GM23338 (cell line): ENCODE measurements around the gene SLX4IP. TPM values are rescaled to one million over a fixed set of nuclear protein-coding genes. Genes with fewer than 3 reads are reported as not detected.

ENCODE experiments used
- ATAC-seq: fragments of 200-7000 bp; cut with Tn5 transposase; 3 replicates; pipeline ENCODE4 v1.9.1; 2020
- DNase-seq: peaks from one replicate; pipeline ENCODE4 v3.0.0-alpha.2; 2015; ENCODE audit warnings: low spot score
- H2AFZ ChIP-seq: fragments of 200-600 bp; sonication (generic); 2 replicates; pipeline ENCODE4 v1.8.0; 2016; ENCODE audit warnings: antibody characterized with exemption, mild to moderate bottlenecking, moderate library complexity
- H3F3A ChIP-seq: fragments of 200-600 bp; sonication (generic); replicated peaks from 2 replicates; pipeline ENCODE4 v1.8.0; 2017; ENCODE audit warnings: antibody characterized with exemption, mixed run types, low read depth
- H3K27ac ChIP-seq: fragments of 200-600 bp; sonication (generic); 2 replicates; pipeline ENCODE4 v1.6.1; 2016; ENCODE audit warnings: low read depth
- H3K27me3 ChIP-seq: fragments of 200-600 bp; sonication (generic); 2 replicates; pipeline ENCODE4 v1.8.0; 2016; ENCODE audit warnings: mild to moderate bottlenecking, mixed run types, moderate library complexity; ENCODE audit not compliant: insufficient read depth
- H3K36me3 ChIP-seq: fragments of 200-600 bp; sonication (generic); 2 replicates; pipeline ENCODE4 v1.8.0; 2016; ENCODE audit warnings: mild to moderate bottlenecking; ENCODE audit not compliant: insufficient read depth
- H3K4me1 ChIP-seq: fragments of 200-600 bp; sonication (generic); 2 replicates; pipeline ENCODE4 v1.8.0; 2016; ENCODE audit warnings: mild to moderate bottlenecking, moderate library complexity; ENCODE audit not compliant: insufficient read depth
- H3K4me2 ChIP-seq: fragments of 200-600 bp; sonication (generic); 2 replicates; pipeline ENCODE4 v1.7.1; 2017; ENCODE audit warnings: mixed run types
- H3K4me3 ChIP-seq: fragments of 200-600 bp; sonication (generic); 2 replicates; pipeline ENCODE4 v1.6.1; 2016; ENCODE audit warnings: mixed run types
- H3K79me2 ChIP-seq: fragments of 200-600 bp; sonication (generic); replicated peaks from 2 replicates; pipeline ENCODE4 v1.8.0; 2017; ENCODE audit warnings: mild to moderate bottlenecking; ENCODE audit not compliant: insufficient read depth
- H3K9me2 ChIP-seq: fragments of 200-600 bp; sonication (generic); 2 replicates; pipeline ENCODE4 v1.8.0; 2017; ENCODE audit not compliant: insufficient read depth
- H4K20me1 ChIP-seq: fragments of 200-600 bp; sonication (generic); replicated peaks from 2 replicates; pipeline ENCODE4 v1.8.0; 2017; ENCODE audit warnings: mild to moderate bottlenecking; ENCODE audit not compliant: insufficient read depth
- H3K27ac Mint-ChIP-seq: 2 replicates; pipeline ENCODE4 v1.8.0; 2020; ENCODE audit warnings: inconsistent platforms, mild to moderate bottlenecking, moderate library complexity, mixed read lengths
- H3K27me3 Mint-ChIP-seq: 3 replicates; pipeline ENCODE4 v1.8.0; 2022; ENCODE audit warnings: low read depth, mild to moderate bottlenecking, moderate library complexity, mixed read lengths, inconsistent platforms; ENCODE audit not compliant: insufficient read depth, poor library complexity
- H3K36me3 Mint-ChIP-seq: 3 replicates; pipeline ENCODE4 v1.8.0; 2021; ENCODE audit warnings: low read depth, mild to moderate bottlenecking, inconsistent platforms, moderate library complexity, mixed read lengths
- H3K4me1 Mint-ChIP-seq: 3 replicates; pipeline ENCODE4 v1.8.0; 2020; ENCODE audit warnings: mild to moderate bottlenecking, inconsistent platforms, mixed read lengths
- H3K4me3 Mint-ChIP-seq: 3 replicates; pipeline ENCODE4 v1.8.0; 2021; ENCODE audit warnings: moderate library complexity, mild to moderate bottlenecking, inconsistent platforms, mixed read lengths
- H3K9me3 Mint-ChIP-seq: 3 replicates; pipeline ENCODE4 v1.8.0; 2020; ENCODE audit warnings: moderate library complexity, mild to moderate bottlenecking, inconsistent platforms, mixed read lengths
- CREB1 ChIP-seq: fragments of 250-450 bp; sonication (Bioruptor Pico); IDR thresholded peaks from 2 replicates; pipeline ENCODE4 v1.5.0; 2020; ENCODE audit warnings: low read depth, mild to moderate bottlenecking, moderate library complexity
- CTCF ChIP-seq, 2 experiments: fragments of 200-600 bp in 1 of 2; sonication (generic) in 1 of 2; conservative IDR thresholded peaks; 2 replicates each; pipeline versions ENCODE4 v1.5.1 to v1.6.1; 2016 to 2017; ENCODE audit warnings: antibody characterized with exemption in 2 of 2, low read depth in 2 of 2, mild to moderate bottlenecking in 2 of 2, moderate library complexity in 1 of 2
- EZH2 ChIP-seq: fragments of 200-600 bp; sonication (generic); IDR thresholded peaks from one replicate; pipeline ENCODE4 v1.8.0; 2017; ENCODE audit warnings: antibody characterized with exemption, mild to moderate bottlenecking, low read depth; ENCODE audit not compliant: unreplicated experiment
- JUNB ChIP-seq: IDR thresholded peaks from one replicate; pipeline ENCODE4 v1.6.1; 2016; ENCODE audit warnings: antibody characterized with exemption; ENCODE audit not compliant: unreplicated experiment
- REST ChIP-seq: IDR thresholded peaks from one replicate; pipeline ENCODE4 v1.6.1; 2018; ENCODE audit warnings: antibody characterized with exemption; ENCODE audit not compliant: unreplicated experiment
- ZNF114 ChIP-seq: fragments of 250-450 bp; sonication (Bioruptor Pico); IDR thresholded peaks from 2 replicates; pipeline ENCODE4 v1.5.0; 2020; ENCODE audit warnings: mild to moderate bottlenecking, moderate library complexity
- ZNF331 ChIP-seq: fragments of 250-450 bp; sonication (Bioruptor Pico); IDR thresholded peaks from 2 replicates; pipeline ENCODE4 v1.5.0; 2020; ENCODE audit warnings: low read depth, mild to moderate bottlenecking, moderate library complexity
- ZNF462 ChIP-seq: fragments of 250-450 bp; sonication (Bioruptor Pico); IDR thresholded peaks from 2 replicates; pipeline ENCODE4 v1.5.0; 2020; ENCODE audit warnings: mild to moderate bottlenecking, moderate library complexity
- polyA plus RNA-seq: library from polyadenylated mRNA; unstranded; fragments of >200 nt; fragmentation: Nextera tagmentation; extraction: Ambion mirVana; gene quantifications from 2 replicates; pipeline ENCODE4 v1.2.1, GENCODE V29; 2016
- total RNA-seq: library from RNA; depleted of rRNA; stranded (reverse); fragments of >200 nt; shearing (Covaris generic); gene quantifications from 2 replicates; pipeline ENCODE4 v1.2.3, GENCODE V29; 2014

Gene SLX4IP
- total and polyA plus RNA-seq, 2 experiments from 2014 or later, result 9.1 to 9.8 TPM

GRCh38 chr20:10636326-10636818 is 201.3 kb downstream of the SLX4IP start:
- Histone ChIP-seq H3K27ac (no peak overlapping the region), H2AFZ (no peak overlapping the region), H3F3A (no peaks in the 10 kb centered on the region), H4K20me1 (0 out of 2 replicates have a peak, but pooled peaks cover 2% of the 10 kb centered on the region), H3K4me3 (no peak overlapping the region), H3K27me3 (no peaks in the 10 kb centered on the region), H3K36me3 (peaks cover 27% of the 10 kb centered on the region), H3K9me2 (no peaks in the 10 kb centered on the region; the same call in 1 of the 2 replicates), H3K4me2 (0 out of 2 replicates have a peak overlapping the region, but pooled peaks have one; percentile 31), H3K4me1 (peaks cover 62% of the 10 kb centered on the region), H3K79me2 (0 out of 2 replicates have a peak, but pooled peaks cover 3% of the 10 kb centered on the region)
- DNase-seq (no peak), ATAC-seq (no peak)
- H3K4me3 Mint-ChIP-seq, result no peak overlapping the region
- TF ChIP-seq CREB1 (CRISPR knock-in tag), result no peak
- TF ChIP-seq ZNF462 (CRISPR knock-in tag), result no peak
- no peak for TF ChIP-seq ZNF114
- TF ChIP-seq ZNF331 (CRISPR knock-in tag), result no peak
- no peak for TF ChIP-seq REST
- no peak for TF ChIP-seq EZH2
- TF ChIP-seq JUNB, result no peak
- TF ChIP-seq CTCF (conservative IDR thresholded peaks at IDR 0.05; ENCODE audit: low read depth in 2 of 2), result no peak
- H3K9me3 Mint-ChIP-seq, result no peaks in the 10 kb centered on the region
- H3K27me3 Mint-ChIP-seq, result peaks cover 7% of the 10 kb centered on the region
- H3K4me1 Mint-ChIP-seq, result peaks cover 78% of the 10 kb centered on the region
- peak overlapping the region; percentile 44; the same call in 1 of the 2 replicates for H3K27ac Mint-ChIP-seq
- peaks cover 39% of the 10 kb centered on the region for H3K36me3 Mint-ChIP-seq
